Activated CD4-positive, alpha-beta T cell treated with anti-CD3 and anti-CD28 coated beads for 1 hour (primary cell): ENCODE measurements around the gene ATG16L1.

ENCODE experiments used
- DNase-seq: peaks from one replicate; pipeline ENCODE4 v3.0.0-alpha.2; 2020

Gene ATG16L1

DNA sequence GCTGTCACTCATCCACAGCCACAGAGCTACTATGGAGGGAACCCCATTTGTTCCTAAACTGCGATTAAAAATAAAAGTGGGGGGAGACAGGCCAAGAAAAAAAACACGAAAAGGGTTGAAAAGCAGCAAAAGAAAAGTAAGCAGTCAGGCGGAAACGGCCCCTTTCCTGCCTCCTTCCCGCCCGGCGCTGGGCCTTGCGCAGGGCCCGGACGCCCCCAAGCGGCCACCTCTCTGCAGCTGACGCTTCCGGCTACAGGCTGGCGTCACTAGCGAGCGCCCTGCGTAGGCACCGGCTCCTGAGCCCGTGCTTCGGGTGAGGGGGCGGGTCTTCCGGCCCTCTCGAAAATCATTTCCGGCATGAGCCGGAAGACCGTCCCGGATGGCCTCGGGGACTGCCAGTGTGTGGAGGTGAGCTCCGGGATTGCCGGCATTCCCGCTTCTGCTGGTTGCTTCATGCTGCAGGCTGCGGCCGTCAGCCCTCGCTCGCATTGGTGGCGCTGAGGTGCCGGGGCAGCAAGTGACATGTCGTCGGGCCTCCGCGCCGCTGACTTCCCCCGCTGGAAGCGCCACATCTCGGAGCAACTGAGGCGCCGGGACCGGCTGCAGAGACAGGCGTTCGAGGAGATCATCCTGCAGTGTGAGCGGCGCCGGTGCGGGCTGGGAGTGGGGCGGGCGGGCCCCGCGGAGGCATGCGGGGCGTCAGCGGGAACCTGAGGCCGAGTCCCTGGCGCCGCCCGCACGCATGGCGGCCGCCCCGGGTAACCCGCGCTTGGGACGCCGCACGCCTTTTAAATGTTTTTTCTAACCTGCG is at the start of gene ATG16L1:
Gene ATG16L1, plus strand, starts transcription at position 368 of the 811 bp plus-strand sequence. Its CDS starts 155 bp downstream, at position 523.
- DNase-seq, result peak; percentile 93

DNA sequence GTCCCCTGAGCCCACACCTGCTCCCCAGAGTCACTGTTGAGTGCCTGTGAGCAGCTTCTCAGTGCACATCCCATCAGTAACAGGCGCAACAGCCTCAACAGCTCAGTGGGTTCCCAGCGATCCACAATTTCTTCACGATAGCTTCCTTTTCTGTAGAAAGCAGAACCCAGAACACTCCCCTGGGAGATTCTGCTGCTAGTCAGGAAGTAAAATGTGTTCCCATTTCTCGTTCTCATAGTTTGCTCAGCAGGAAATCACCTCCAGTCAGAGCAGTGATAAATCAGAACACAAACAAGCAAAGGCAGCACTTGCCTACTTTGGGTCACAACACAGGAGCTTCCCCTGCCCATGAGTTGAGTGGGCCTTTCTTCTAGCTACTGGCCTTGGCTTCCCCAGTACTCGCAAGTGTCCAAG is 48.9 kb upstream of the ATG16L1 start:
- no peak for DNase-seq

DNA sequence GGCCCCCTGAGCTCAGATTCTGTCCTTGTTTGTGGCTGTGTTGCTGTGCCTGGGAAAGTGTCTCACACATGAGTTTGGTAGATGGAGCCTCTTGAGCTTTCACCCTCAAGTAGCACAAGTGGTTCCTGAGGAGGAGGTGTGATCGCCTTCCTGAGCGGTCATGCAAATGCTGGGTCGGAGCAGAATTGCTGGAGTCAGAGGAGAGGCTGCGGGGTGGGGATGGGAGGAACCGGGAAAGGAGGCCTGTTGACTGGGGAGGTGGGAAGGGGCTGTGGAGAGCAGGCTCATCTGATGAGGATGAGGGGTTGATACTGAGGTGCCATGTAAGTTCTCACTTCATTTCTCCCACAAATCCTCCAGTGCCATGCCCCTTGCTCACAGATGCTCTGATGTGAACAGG is 48.4 kb upstream of the ATG16L1 start:
- DNase-seq, result no peak

DNA sequence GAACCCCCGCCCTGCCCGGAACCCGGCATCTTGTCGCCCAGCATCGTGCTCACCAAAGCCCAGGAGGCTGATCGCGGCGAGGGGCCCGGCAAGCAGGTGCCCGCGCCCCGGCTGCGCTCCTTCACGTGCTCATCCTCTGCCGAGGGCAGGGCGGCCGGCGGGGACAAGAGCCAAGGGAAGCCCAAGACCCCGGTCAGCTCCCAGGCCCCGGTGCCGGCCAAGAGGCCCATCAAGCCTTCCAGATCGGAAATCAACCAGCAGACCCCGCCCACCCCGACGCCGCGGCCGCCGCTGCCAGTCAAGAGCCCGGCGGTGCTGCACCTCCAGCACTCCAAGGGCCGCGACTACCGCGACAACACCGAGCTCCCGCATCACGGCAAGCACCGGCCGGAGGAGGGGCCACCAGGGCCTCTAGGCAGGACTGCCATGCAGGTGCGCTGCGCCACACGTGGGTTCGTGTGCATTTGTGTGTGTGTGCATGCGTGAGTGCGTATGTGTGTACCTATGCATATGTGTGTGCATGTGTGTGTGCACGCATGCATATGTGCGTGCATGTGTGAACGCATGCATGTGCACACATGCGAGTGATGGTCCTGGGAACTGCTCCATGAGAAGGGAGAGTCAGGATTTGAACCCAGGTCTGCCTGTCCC is 47.1 kb upstream of the ATG16L1 start:
- no peak for DNase-seq

DNA sequence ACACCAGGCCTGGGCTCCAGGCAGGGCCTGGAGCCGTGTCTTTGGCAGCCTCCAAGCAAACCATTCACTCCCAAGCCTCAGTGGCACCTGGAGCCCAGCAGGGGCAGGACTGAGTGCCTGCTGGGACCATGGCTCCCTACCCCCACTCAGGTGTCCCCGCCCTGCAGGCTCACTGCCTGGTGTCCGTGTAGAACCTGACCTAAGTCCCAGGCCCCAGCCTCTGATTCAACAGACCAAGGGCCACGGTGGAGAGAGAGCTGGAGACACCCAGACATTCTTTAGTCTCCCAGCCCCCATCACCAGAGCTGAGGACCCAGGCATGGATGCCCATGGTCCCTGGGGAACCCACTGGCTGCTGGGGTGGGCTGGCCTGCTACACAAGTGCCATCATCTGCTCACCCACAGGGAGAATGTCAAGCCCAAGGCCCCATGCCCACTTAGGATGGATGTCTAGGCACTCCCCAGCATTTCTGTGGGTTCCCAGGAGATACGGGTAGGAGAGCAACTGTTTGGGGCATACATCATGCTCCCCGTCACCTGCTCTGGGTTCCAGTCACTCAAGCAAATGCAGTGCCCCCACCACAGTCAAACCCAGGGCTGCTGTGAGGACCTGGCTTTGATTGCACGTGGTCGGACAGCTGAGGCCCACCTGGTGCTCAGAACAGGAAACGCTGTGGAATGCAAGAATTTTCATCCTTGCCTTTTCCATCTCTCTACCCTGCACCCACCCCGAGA is 42.9 kb upstream of the ATG16L1 start:
- DNase-seq, result no peak

DNA sequence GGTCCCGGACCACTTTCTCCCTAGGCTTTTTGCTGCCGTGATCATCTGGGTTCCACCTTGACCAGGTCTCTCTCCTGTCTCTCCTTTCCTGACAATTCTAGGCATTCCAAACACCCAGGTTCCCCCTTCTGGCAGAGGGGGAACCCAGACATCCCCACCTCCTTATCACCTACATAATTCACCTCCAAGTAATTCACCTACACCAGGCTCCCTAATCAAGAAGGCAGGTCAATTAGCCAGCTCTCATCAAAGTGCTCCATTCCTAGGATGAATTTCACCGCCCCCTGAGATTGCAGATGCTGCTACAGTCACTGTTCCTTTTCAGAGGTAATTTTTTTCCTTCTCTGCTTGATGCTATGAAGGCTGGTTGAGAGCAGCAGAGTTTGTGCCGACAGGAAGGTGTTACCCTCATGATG is 42.3 kb upstream of the ATG16L1 start:
- DNase-seq, result no peak

DNA sequence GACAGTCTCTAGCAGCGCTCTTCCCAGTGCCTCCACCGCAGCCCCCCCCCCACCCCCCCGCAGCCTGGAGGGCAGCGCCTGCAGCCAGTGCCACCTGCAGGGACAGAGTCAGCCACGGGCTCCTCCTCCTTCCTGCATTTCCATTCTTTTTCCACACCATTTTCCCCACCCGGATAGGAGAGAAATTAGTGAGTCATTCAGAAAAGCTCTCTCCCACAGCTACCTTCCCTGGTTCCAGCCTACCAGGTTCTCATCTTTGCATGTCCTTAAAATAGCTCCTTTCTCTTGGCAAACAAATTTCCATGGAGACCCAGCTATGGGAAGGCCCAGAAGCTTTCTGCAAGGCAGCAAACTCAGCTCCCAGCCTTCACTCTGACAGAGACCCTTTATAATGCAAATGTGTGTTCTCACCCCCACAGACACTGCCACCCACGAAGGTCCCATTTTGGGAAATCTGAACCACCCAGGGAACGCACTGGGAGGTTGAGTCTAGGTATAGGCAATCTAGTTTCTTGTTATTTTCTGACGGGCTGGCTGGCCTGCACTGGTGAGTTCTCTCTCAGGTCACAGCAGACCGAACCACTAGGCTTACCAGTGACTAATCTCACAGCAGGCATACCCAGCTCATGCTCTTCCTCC is 41.8 kb upstream of the ATG16L1 start:
- DNase-seq, result no peak

DNA sequence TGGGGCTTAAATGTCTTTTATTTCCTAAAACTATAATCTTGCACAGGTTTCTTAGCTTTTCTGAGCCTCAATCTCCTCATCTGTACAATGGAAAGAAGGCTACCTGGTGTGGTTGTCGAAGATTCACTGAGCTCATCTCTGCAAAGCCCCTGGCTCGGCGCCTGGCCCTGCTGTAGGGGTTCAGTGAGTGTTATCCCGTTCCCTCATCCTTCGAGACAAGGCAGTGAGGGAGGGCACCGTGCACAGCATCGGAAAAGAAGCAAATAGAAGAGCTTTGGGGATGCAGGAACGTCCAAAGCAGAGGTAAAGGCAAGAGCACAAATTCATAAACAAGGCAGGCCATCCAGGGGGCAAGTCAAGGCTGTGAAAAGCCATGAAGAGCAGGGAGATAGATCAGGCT is 41.2 kb upstream of the ATG16L1 start:
- no peak for DNase-seq

DNA sequence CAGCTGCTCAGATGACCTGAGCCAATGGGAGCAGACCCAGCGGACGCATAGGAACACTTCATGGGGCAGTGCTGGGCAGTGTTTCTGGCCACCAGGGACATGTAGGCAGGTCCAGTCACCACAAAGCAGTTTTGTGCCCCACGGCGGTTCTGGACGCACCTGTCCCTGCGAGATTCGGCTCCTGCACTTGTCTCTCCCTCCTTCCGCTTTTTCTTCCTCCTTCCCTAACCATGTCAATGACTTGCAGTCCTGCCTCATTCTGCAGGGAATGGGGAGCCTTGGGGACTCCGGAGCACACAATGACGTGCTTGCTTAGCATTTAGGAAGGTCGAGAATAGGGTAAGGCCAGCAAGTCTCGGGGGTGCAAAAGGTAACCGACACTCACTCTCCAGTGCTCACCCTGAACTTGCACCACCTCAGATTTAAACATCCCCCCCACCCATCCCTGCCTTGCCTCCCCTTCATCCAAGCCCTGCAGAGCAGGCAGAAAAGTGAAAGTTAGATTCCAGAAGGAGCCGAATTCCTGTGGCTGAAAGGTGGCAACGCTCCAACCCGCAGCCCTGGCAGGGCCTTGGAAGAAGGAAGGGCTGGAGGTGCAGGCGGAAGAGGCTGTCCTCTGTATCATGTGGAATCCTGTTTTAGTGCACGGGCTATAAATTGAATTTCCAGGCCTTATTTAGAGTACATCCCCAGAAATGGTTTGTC is 40.5 kb upstream of the ATG16L1 start:
- no peak for DNase-seq

DNA sequence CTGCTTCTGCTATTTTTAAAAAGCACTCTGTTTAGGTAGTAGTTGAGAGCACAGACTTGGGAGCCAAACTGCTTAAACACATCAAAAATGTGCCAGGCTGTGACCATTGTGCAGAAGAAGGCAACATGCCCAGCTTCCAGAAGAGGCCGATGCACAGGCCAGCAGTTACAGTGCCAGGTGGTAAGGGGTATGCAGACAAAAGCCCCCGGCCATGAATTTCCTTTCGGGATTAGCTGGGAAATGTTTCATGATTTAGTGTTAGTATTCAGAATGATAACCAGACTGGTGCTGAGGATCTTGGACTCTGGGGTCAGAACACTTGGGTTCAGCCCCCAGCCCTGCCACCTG is 40.0 kb upstream of the ATG16L1 start:
- no peak for DNase-seq

DNA sequence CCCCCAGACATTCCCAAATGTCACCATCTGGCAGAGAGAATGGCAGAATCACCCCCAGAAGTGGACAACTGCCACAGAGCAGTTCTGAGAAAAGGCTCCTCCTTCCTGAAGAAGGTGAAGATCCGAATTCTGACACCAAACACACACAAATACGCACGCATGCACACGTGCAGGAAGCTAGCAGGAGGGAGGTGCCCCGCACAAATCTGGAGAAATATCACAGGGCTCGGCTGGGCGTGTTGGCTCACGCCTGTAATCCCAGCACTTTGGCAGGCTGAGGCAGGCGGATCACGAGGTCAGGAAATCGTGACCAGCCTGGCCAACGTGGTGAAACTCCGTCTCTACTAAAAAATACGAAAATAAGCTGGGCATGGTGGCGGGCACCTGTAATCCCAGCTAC is 38.5 kb upstream of the ATG16L1 start:
- no peak for DNase-seq

DNA sequence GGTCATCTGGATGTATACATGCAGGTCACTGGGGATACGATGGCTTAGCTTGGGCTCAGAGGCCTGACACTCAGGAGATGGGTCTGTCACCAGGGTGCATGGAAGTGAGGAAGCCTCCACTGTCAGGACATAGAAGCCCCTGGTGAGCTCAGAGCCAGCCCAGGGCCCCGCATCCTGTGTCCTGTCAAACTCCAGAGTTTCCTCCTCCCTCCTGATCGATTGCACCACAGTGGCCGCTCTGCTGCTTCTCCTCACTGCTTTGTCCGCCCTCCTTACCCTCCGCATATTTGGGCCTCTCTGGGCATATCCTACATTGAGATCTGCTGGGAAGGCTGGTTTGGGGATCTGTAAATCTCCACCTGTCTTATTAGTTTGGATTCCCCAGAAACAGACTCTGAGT is 37.5 kb upstream of the ATG16L1 start:
- DNase-seq, result no peak

DNA sequence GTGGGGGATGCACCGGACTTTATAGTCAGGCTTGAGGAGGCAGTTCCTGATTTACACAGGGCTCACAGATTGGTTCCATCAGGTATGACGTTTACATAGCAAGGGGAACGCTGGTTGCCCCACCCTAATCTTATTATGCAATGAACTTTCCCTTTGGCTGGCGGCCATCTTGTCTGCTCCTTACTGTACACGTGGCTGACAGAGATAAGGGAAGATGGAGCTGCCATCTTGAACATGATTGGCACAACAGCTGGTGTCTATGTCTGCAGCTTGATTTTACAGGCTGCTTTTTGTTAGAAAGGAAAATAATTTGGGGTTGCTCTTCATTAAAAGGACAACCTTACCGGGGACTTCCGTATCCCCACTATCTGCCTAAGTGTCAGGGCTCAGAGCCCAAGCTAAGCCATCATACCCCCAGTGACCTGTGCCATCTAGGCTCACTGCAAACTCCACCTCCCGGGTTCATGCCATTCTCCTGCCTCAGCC is 33.5 kb upstream of the ATG16L1 start:
- DNase-seq, result no peak

DNA sequence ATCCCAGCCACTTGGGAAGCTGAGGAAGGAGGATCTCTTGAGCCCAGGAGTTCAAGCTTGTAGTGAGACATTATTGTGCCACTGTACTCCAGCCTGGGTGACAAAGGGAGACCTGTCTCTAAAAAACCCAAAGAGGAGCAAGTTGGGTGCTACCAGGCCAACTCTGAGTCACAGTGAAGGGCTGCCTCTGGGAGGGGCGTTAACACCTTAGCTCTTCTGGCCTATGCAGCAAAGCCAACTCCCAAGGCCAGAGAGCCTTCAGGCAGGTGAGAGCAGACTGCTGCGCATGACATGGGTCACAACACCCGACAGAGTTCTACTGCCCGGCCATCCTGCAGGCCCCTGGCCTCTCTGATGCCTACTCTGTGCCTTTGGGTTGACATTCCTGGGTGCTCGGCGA is 32.6 kb upstream of the ATG16L1 start:
- DNase-seq, result no peak

DNA sequence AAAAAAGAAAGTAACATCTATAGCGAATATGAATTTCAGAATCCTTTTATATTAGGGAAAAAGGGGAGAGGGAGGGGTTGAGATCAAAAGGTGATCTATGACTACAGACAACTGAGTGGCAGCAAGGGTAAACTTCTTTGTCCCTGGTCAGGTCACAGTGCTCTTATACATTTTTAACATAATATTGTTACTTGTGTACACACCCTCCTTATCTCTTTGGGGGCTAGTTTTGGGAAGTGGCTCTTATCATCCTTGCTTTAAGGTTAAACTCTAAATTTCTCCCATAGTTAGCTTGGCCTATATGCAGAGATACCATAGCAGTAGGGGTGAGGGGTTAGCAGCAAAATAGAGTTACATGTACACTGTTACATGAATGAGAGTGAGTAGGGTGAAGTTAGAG is 31.6 kb upstream of the ATG16L1 start:
- no peak for DNase-seq

DNA sequence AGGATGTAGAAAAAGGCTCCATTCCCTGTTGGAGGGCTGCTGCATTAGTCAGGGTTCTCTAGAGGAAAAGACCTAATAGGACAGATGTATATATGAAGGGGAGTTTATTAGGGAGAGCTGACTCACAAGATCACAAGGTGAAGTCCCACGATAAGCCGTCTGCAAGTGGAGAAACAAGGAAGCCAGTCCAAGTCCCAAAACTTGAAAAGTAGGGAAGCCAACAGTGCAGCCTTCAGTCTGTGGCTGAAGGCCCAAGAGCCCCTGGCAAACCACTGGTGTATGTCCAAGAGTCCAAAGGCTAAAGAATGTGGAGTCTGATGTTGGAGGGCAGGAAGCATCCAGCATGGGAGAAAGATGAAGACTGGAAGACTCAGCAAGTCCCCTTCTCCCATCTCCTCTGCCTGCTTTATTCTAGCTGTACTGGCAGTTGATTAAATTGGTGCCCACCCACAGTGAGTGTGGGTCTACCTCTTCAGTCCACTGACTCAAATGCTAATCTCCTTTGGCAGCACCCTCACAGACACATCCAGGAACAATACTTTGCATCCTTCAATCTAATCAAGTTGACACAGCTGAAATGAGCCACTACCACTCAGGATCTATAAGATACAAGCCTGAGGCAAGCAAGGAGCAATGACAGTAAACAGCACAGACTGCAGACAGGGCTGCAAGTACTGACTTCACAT is 30.0 kb upstream of the ATG16L1 start:
- no peak for DNase-seq

DNA sequence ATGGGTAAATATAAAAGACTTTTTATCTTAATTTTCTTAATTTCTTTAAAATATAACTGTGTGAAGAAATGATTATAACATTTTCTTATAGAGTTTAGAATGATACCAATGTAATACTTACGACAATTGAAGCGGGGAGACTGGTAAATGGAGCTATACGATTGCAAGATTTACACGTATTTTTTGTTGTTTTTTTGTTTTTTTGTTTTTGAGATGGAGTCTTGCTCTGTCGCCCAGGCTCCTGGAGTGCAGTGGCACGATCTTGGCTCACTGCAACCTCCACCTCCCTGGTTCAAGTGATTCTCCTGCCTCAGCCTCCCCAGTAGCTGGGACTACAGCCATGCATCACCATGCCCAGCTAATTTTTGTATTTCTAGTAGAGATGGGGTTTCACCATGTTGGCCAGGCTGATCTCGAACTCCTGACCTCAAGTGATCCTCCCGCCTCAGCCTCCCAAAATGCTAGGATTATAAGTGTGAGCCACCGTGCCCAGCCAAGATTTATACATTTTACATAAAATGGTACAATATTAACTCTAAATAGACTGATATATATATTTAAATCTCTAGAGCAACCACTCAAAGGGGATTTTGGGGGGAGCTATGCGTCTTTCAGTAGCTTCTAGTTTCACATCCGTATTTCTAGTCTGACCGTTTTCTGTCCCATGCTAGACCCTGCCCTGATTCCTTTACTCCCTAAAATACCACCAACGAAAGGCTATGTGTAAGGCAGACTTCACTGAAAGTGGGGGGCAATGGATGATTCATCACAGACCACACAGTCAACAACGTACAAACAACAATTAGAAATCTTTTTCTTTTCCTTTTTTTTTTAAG is 28.2 kb upstream of the ATG16L1 start:
- no peak for DNase-seq

DNA sequence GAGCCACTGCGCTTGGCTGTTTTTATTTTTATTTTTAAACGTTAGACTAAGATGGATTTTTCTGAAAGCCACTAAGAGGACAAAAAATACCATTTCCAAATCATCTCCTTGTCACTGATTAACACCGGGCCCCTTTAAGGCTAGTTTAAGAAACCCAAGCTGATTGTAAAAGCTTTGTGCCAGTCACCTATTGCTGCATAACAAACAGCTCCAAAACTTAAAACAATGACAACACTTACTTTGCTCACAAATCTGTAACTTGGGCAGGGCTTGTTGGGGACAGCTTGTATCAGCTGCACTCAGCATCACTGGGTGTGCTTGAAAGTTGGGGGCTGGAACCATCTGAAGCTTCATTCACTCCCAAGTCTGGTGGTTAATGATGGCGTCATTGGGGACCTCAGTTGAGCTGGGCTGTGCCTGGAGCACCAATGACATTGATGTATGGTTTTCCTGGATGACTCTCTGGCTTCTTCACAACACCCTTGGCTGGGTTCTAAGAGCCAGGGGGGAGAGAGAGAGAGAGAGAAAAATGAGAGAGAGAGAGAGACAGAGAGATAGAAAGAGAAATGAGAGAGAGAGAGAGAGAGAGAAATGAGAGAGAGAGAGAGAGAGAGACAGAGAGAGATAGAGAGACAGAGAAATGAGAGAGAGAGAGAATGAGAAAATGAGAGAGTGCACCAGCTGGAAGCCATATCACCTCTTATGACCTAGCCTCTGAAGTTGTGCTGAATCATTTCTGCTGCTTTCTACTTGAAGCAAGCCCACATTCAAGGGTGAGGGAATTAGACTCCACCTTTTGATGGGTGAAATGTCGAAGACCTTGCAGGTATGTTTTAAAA is 26.0 kb upstream of the ATG16L1 start:
- no peak for DNase-seq

DNA sequence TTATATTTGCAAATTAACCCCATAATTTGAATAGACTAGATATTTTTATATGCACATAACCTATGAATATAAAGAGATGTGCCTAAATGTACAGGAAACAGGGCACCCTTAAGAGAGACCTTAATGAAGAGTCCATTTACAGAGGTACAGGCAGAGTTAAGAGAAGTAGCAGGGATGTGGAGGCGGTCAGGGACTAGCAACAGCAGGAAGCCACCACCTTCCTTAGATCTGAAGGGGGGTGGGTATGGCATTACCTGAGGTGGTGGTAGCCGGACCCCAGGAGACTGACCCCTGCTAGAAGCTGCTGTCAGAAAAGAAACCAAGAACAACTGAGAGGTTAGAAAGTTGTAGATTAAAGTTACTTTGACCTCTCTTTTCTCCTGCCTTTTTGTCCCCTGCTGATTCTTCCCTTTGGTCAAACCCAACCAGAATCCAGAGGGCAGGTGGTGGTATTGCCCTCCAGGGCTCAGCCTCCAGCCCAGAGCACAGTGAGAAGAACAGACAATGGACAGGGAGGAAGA is 24.9 kb upstream of the ATG16L1 start:
- no peak for DNase-seq
